GM12892 (cell line): ENCODE results near the gene SDK2.

Source experiments
- POLR2A ChIP-seq: IDR thresholded peaks from 2 replicates; pipeline ENCODE4 v1.6.1; 2011; ENCODE audit warnings: low read depth, low read length, control low read depth
- POLR2AphosphoS5 ChIP-seq: IDR thresholded peaks from 2 replicates; pipeline ENCODE4 v1.6.1; 2011; ENCODE audit warnings: low read depth, low read length, control low read depth
- TAF1 ChIP-seq: IDR thresholded peaks from 2 replicates; pipeline ENCODE4 v1.6.1; 2011; ENCODE audit warnings: low read depth, mild to moderate bottlenecking, control low read depth, low read length, borderline replicate concordance

GRCh38 chr17:73580073-73580710, 64.1 kb downstream of the SDK2 start:
- TF ChIP-seq POLR2AphosphoS5 (no peak), POLR2A (no peak), TAF1 (no peak)
